Fibroblast of gingiva (primary cell): ENCODE measurements around the gene RPS6KA2.
A peak's percentile ranks its signal among the peaks of the same experiment; 100 is the strongest.

Experiments
- DNase-seq: peaks from one replicate; pipeline ENCODE4 v3.0.0-alpha.2; 2011; ENCODE audit warnings: low read depth

The RPS6KA2 gene

GRCh38 chr6:166627033-166627874 lies at the start of gene RPS6KA2:
RPS6KA2 (minus strand) TSS chr6:166627251; CDS start chr6:166627019, 232 bp downstream.
- DNase-seq = peak; percentile 100

DNA sequence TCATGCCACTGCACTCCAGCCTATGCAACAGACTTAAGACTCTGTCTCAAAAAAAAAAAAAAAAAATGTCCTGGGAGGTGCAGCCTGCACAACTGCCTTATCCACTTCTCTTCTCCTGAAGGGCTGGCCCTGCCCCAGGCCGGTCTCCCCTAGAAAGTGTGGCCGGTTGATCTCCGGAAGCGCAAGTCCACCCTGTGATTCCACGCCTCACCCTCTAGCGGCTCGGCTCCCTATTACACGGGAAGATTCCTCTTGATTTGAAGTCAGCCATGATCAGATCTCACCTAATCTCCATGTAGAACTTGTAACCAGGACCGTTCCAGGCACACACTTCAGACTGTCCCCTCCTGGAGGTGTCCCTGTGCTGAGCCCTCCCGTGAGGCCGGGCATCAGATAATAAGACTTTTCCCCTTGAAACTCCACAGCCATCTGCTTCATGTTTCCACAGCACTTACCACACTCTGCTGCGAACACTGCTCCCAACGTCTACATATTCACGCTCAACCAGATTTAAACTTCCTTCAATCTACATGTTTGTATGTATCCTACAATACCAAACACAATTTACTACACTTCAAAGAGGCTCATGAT lies 49.3 kb upstream of the RPS6KA2 start:
- no peak for DNase-seq

DNA sequence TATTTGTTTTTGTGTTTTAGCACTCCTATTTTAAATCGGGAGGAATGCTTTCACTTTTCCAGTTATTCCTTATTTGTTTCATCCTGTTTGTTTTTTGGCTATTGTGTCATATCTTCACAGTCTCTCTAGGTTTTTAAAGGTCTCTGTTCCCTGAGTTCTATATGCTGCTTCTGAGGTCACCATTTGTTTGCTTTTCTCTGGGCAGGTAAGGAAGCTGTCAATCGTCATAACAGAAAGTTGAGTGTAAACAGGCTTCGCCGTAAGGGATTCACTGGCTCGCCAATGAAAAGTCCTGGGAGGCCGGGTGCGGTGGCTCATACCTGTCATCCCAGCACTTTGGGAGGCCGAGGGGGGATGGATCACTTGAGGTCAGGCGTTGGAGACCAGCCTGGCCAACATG lies 48.7 kb upstream of the RPS6KA2 start:
- DNase-seq = no peak

- DNase-seq = no peak
Observed at GRCh38 chr6:166673309-166673708, 46.3 kb upstream of the RPS6KA2 start.

DNA sequence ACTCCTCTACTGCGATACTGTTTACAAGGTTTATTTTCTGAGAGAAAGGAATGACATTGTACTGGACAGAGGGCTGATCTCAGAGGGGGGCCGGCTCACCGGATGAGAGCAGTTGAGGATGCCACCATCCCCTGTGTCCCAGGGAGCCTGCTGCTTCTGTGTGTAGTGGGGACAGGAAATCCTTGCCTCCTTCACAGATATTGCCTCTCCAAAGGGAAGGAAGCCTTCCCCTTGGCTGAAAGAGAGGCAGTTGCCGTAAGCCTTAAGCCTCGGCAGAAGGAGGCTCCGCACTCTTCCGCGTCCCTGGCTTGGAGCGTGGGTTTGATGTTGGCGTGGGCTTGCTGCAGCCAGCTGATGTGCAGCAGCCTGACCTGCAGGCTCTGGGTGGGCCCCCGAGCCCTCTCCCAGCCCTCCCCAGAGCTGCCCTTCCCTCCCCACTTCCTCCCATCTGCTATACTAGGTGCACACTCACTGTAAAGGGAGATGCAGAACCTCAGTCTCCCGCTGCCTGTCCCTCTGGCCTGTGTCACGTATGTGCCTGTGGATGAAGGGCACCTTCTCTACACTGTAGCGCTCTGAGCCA lies 45.7 kb upstream of the RPS6KA2 start:
- no peak for DNase-seq

GRCh38 chr6:166672146-166672545 lies 45.1 kb upstream of the RPS6KA2 start:
- no peak for DNase-seq

DNA sequence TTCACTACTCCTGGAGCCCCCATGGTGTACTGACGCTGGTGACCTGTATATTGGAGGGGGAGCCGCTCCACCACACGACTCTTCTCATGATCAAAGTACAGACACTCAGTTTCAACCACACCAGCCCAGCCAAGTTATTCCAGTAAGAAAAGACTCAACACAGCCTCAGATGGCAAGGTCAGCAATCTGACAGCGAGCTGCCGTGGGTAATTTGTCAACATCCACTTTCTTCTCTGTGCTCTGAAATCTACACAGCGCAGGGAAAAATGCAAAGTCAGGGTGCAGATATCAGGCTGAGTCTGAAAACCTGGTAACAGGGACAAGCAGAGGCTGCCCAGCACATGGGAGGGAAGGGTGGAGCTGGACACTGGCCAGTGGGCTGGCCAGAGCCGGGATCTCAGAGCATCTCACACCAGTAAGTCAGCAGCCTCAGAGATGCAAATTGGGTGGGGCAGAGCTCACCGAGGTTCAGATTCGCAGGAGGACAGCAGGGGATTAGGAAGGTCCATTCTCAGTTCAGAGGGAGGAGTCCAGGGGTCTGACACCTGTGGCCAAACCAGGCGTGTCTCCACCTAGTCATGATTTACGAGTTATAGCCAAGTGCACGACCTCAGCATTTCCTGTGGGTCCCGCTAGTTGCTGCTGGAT lies 44.5 kb upstream of the RPS6KA2 start:
- no peak for DNase-seq

DNA sequence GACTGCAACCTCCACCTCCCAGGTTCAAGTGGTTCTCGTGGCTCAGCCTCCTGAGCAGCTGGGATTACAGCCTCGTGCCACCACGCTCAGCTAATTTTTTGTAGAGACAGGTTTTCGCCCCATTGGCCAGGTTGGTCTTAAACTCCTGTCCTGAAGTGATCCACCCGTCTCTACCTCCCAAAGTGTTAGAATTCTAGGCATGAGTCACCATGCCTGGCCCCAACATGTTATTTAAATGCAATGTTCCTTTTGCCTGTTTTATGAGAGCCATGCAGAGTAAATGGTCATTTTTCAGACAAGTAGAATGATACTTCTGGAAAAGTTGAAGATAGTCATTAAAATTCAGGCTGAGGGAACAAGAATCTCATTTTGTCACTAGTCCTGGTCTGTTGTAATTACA lies 43.8 kb upstream of the RPS6KA2 start:
- DNase-seq = no peak

DNA sequence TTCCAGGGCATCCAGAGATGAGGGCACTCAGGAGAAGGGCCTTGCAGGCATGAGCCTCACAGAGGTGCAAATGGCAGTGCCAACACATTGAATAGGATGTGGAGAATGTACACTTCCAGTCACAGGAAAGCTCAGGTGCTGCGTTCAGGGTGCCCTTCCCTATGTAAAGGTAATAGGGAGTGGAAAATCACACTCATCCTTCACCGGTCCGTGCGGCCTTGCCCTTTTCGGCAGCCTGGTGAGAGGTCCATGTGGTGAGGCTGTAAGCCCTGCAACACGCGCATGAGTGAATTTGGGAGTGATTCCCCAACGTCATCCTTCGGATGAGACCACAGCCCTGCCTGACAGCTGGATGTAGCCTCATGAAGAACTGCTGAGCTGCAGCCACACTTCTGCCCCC lies 43.0 kb upstream of the RPS6KA2 start:
- no peak for DNase-seq

DNA sequence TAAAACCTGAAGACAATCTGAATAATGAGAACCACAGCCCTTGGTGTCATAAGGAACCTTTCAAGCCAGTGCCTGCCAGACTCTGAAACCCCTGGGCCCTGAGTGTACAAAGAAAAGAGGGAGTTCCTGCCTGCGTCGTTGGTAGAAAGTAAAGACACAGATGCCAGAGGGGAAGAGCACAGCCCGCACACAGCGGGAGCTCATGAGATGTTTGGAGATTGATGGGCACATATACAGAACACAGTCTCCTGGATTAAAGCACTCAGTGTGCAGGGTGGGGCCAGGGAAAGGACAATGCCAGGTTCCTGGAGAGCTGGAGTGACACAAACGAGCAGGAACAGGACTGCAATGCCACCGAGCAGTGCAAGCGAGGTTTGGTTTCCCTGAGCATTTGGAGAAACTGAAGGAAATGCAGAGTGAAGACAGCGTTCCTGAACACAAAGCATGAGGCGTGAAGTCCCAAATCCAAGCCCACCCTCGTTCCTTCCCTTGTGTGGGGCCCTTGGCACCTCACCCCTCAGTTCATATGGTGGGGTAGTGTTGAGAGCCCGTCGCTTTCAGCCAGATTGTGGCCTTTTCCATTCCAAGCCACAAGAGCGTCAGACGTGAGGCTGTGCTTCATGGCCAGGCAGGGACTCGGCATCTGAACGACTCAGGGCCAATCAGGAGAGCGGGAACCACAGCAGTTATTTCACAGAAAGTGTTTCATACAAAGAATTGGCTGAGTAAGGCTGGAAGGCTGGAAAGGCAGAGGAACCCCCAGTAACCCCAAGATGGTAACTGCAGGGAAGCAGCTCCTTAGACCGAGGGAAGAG lies 41.0 kb upstream of the RPS6KA2 start:
- DNase-seq = no peak

GRCh38 chr6:166664135-166664534 lies 37.1 kb upstream of the RPS6KA2 start:
- no peak for DNase-seq

- DNase-seq = no peak
Observed at GRCh38 chr6:166663568-166663967, 36.5 kb upstream of the RPS6KA2 start.

- DNase-seq = no peak
Observed at GRCh38 chr6:166662690-166663089, 35.6 kb upstream of the RPS6KA2 start.

- DNase-seq = no peak
Observed at GRCh38 chr6:166661327-166662085, 34.5 kb upstream of the RPS6KA2 start.

DNA sequence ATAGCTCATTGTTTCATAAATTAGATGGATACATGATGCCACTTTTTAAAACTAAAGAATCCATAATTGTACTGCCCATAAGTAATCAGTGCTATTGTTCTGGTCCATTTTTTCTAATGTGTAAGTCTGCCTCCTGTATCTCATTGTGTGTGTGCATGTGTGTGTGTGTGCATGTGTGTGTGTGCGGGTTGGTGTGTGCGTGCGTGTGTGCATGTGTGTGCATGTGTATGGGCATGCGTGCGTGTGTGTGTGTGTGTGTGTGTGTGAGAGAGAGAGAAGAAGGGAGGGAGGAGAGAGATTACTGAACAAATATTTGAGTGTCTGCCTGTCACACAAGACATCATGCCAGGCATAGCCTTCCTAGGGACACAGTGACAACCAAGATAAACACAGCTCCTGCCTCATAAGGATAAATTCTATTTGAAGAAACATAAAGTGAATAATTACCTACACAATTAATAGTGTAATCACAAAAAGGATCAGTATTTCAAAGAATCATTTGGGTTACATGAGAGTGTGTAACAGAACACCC lies 33.2 kb upstream of the RPS6KA2 start:
- no peak for DNase-seq

DNA sequence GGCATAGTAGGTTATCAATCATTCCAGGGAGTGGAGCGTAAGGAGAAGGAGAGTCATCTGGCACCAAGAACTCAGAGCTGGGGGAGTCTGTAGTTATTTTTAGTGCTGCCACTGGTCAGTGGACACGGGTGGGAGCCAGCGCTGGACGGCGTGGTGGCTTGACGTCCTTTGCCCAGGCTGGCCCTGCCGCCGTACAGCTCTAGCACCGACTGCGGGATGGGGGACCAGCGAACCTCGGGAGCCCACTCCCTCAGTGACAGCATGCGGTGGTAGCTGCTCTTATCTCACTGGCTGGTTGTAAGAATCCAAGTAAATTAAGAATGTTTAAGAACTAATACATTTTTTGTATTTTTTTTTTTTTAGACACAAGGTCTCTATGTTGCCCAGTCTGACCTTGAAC lies 32.5 kb upstream of the RPS6KA2 start:
- DNase-seq = no peak

DNA sequence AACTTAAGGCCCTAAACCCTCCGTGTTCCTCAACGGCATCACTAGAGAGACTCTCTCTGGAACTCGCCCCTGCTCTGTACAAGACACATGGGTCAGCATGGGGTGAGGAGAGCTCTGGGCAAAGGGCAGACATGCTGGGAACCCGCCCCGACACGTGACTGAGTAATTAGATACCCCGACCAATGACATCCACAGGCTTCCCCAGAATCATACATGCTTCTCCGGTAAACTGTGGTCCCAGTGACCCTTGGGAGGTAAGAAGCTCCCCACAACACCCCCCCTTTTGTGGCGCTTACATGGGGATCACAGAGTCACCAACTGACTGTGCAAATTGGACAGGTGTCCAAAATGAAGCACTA lies 31.7 kb upstream of the RPS6KA2 start:
- DNase-seq = no peak

- no peak for DNase-seq
Observed at GRCh38 chr6:166658115-166658791, 31.2 kb upstream of the RPS6KA2 start.

DNA sequence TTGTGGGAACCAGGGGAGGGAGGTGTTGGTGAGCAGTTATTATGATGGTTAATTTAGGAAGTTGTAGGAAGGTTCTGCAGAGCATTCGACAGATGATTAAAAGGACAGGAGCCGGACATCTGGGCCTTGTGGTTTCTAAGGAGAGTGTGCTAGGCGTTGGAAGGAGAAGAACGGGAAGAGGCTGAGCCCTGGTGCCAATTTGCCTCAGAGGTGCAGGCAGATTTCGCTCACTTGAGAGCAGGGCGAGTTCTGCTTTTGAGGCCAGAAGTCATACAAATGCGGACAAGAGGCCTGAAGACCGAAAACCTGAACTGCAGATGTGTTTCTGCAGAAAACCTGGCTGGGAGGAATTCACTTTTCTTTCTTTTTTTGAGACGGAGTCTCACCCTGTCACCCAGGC lies 30.5 kb upstream of the RPS6KA2 start:
- no peak for DNase-seq
